Activated CD8-positive, alpha-beta memory T cell treated with anti-CD3 and anti-CD28 coated beads, Interleukin-2, amount 50 U/mL, for 4 hours (primary cell): ENCODE results near the gene PUS3.
"Not testable (repeated sequence)": the region's sequence is repeated elsewhere in the genome, so short reads cannot be mapped to it uniquely, and the experiment has no call there.

Source experiments
- DNase-seq: peaks from one replicate; pipeline ENCODE4 v3.0.0-alpha.2; 2020

PUS3 gene

DNA sequence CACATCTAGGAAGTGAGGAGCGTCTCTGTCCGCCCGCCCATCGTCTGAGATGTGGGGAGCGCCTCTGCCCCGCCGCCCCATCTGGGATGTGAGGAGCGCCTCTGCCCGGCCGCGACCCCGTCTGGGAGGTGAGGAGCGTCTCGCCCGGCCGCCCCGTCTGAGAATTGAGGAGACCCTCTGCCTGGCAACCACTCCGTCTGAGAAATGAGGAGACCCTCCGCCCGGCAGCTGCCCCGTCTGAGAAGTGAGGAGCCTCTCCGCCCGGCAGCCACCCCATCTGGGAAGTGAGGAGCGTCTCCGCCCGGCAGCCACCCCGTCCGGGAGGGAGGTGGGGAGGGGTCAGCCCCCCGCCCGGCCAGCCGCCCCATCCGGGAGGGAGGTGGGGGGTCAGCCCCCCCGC, 40.2 kb downstream of the PUS3 start:
- DNase-seq, result not testable (repeated sequence)

DNA sequence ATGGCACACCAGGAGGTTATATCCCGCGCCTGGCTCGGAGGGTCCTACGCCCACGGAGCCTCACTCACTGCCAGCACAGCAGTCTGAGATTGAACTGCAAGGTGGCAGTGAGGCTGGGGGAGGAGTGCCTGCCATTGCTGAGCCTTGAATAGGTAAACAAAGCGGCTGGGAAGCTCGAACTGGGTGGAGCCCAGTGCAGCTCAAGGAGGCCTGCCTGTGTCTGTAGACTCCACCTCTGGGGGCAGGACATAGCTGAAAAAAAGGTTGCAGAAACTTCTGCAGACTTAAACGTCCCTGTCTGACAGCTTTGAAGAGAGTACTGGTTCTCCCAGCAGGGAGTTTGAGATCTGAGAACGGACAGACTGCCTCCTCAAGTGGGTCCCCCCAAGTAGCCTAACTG, 45.3 kb downstream of the PUS3 start:
- DNase-seq, result not testable (repeated sequence)

DNA sequence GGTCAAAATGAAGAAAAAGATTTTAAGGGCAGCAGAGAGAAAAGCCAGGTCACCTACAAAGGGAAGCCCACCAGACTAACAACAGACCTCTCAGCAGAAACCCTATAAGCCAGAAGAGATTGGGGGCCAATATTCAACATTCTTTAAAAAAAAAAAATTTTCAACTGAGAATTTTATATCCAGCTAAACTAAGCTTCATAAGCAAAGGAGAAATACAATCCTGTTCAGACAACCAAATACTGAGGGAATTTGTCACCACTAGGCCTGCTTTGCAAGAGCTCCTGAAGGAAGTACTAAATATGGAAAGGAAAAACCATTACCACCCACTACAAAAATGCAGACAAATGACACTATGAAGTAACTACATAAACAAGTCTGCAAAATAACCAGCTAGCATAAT, 56.8 kb downstream of the PUS3 start:
- DNase-seq, result no peak
